Fibroblast of villous mesenchyme (primary cell): ENCODE data around the gene UBE2D2. TPM values are rescaled to one million over a fixed set of nuclear protein-coding genes. Genes with fewer than 3 reads are reported as not detected.

Experiments
- DNase-seq: peaks from one replicate; pipeline ENCODE4 v3.0.0-alpha.2; 2010; ENCODE audit warnings: low read depth
- H3K4me3 ChIP-seq: 2 replicates; pipeline ENCODE4 v1.5.1; 2011; ENCODE audit warnings: low read depth, mild to moderate bottlenecking, low read length
- CTCF ChIP-seq: IDR thresholded peaks from 2 replicates; pipeline ENCODE4 v1.5.1; 2012; ENCODE audit warnings: low read depth, mild to moderate bottlenecking, low read length; ENCODE audit not compliant: insufficient read depth
- small RNA-seq: library from RNA; depleted of rRNA; stranded (forward); fragments of <200 nt; gene quantifications from one replicate; pipeline ENCODE3, GENCODE V24; 2012
- total RNA-seq: library from RNA; depleted of rRNA; stranded (reverse); fragments of >200 nt; gene quantifications from 2 replicates; pipeline ENCODE4 v1.2.3, GENCODE V29; 2012

The UBE2D2 gene
- total RNA-seq, 1 donor, result 56.6 TPM

- no peak for DNase-seq
- no peak for TF ChIP-seq CTCF
- H3K4me3 ChIP-seq, result no peak overlapping the region
These were observed 114.1 kb downstream of the UBE2D2 start for GRCh38 chr5:139675213-139675612.

GRCh38 chr5:139675825-139676224 is 114.7 kb downstream of the UBE2D2 start:
- no peak for TF ChIP-seq CTCF
- no peak overlapping the region for H3K4me3 ChIP-seq
- no peak for DNase-seq

GRCh38 chr5:139676406-139676805 is 115.3 kb downstream of the UBE2D2 start:
- no peak for TF ChIP-seq CTCF
- no peak for DNase-seq
- H3K4me3 ChIP-seq, result no peak overlapping the region

- no peak for TF ChIP-seq CTCF
- no peak for DNase-seq
- no peak overlapping the region for H3K4me3 ChIP-seq
These were observed 116.0 kb downstream of the UBE2D2 start for GRCh38 chr5:139676951-139677735.

Small RNA genes lying within 50 kb of the gene (small RNA-seq; reads per million reads assigned to genes)
- gene RF00019, result not detected

Other genes starting within 250 kb of the UBE2D2 start
- gene PAIP2, start 219.5 kb upstream of the UBE2D2 start, total RNA-seq, result 35.1 and 56.1 TPM in 2 replicates
- gene SLC23A1, start 178.0 kb upstream of the UBE2D2 start, total RNA-seq, result not detected in 2 replicates
- gene MZB1, start 171.4 kb upstream of the UBE2D2 start, total RNA-seq, result under 0.01 and 0.43 TPM in 2 replicates
- gene PROB1, start 166.2 kb upstream of the UBE2D2 start, total RNA-seq, result 3.9 and 4.3 TPM in 2 replicates
- 3.9 and 5.2 TPM in 2 replicates for gene SPATA24, start 157.2 kb upstream of the UBE2D2 start, total RNA-seq
- gene DNAJC18, start 121.8 kb upstream of the UBE2D2 start, total RNA-seq, result 8.1 and 16.4 TPM in 2 replicates
- gene ECSCR, start 98.6 kb upstream of the UBE2D2 start, total RNA-seq, result not detected in 2 replicates
- gene SMIM33, start 90.3 kb upstream of the UBE2D2 start, total RNA-seq, result not detected in 2 replicates
- 25.9 and 26.7 TPM in 2 replicates for gene STING1, start 78.6 kb upstream of the UBE2D2 start, total RNA-seq
- gene CXXC5, start 87.0 kb downstream of the UBE2D2 start, total RNA-seq, result 75.4 and 79.5 TPM in 2 replicates
- under 0.01 TPM in 1 of 2 replicates, not detected in the other for gene PSD2, start 234.5 kb downstream of the UBE2D2 start, total RNA-seq